Neutrophil (primary cell): ENCODE measurements around the gene RNPEP.

Source experiments
- H3K27ac ChIP-seq: fragments of 200-600 bp; sonication (generic); 2 replicates; pipeline ENCODE4 v1.5.1; 2016; ENCODE audit warnings: mild to moderate bottlenecking, moderate library complexity
- H3K27me3 ChIP-seq: fragments of 200-600 bp; sonication (generic); 2 replicates; pipeline ENCODE4 v1.6.0; 2016; ENCODE audit warnings: mild to moderate bottlenecking
- H3K36me3 ChIP-seq: fragments of 200-600 bp; sonication (generic); 2 replicates; pipeline ENCODE4 v1.5.1; 2017
- H3K4me1 ChIP-seq, 2 experiments: fragments of 200-600 bp in 1 of 2; sonication (generic) in 1 of 2; 1 replicate in 1 of 2; 2 replicates in 1 of 2; pipeline versions ENCODE4 v1.5.1 to v1.6.1; 2013 to 2016; ENCODE audit warnings: low read depth in 1 of 2, low read length in 1 of 2, mild to moderate bottlenecking in 1 of 2, moderate library complexity in 1 of 2; ENCODE audit not compliant: control insufficient read depth in 1 of 2, insufficient read depth in 1 of 2
- H3K4me3 ChIP-seq, 2 experiments: fragments of 200-600 bp in 1 of 2; sonication (generic) in 1 of 2; 1 replicate in 1 of 2; 2 replicates in 1 of 2; pipeline ENCODE4 v1.5.1; 2013 to 2016; ENCODE audit warnings: low read depth in 1 of 2, low read length in 1 of 2, mild to moderate bottlenecking in 1 of 2, moderate library complexity in 1 of 2
- H3K9me3 ChIP-seq: fragments of 200-600 bp; sonication (generic); 2 replicates; pipeline ENCODE4 v1.5.1; 2016
- CTCF ChIP-seq: fragments of 200-600 bp; sonication (generic); IDR thresholded peaks from 2 replicates; pipeline ENCODE4 v1.5.1; 2016; ENCODE audit warnings: antibody characterized with exemption

The RNPEP gene

GRCh38 chr1:201982623-201983379 lies at the start of gene RNPEP:
Gene RNPEP, plus strand, starts transcription at chr1:201982648. Its CDS starts 19 bp downstream, at chr1:201982667.
- no peaks in the 10 kb centered on the region for H3K9me3 ChIP-seq
- TF ChIP-seq CTCF: no peak
- no peaks in the 10 kb centered on the region for H3K27me3 ChIP-seq
- H3K36me3 ChIP-seq: no peaks in the 10 kb centered on the region
- H3K4me3 ChIP-seq: peak within 1 kb of the TSS; percentile 87 to 92
- H3K27ac ChIP-seq: peak within 1 kb of the TSS; percentile 91
- H3K4me1 ChIP-seq: peaks cover 14% of the 10 kb centered on the region in 2 experiments

GRCh38 chr1:201933840-201934430 lies 48.5 kb upstream of the RNPEP start:
- Histone ChIP-seq H3K4me3 (no peak overlapping the region), H3K27ac (no peak overlapping the region), H3K9me3 (no peaks in the 10 kb centered on the region), H3K4me1 (no peaks in the 10 kb centered on the region), H3K36me3 (no peaks in the 10 kb centered on the region), H3K27me3 (peaks cover 24% of the 10 kb centered on the region)
- no peak for TF ChIP-seq CTCF

- no peak for TF ChIP-seq CTCF
- Histone ChIP-seq H3K4me3 (no peak overlapping the region), H3K4me1 (no peaks in the 10 kb centered on the region), H3K9me3 (no peaks in the 10 kb centered on the region), H3K27me3 (peaks cover 14% of the 10 kb centered on the region), H3K36me3 (no peaks in the 10 kb centered on the region), H3K27ac (no peak overlapping the region)
These were observed 44.7 kb upstream of the RNPEP start for GRCh38 chr1:201937624-201938213.

- Histone ChIP-seq H3K4me1 (no peaks in the 10 kb centered on the region), H3K9me3 (no peaks in the 10 kb centered on the region), H3K27ac (no peak overlapping the region), H3K4me3 (no peak overlapping the region), H3K27me3 (peaks cover 14% of the 10 kb centered on the region), H3K36me3 (no peaks in the 10 kb centered on the region)
- no peak for TF ChIP-seq CTCF
These were observed 43.9 kb upstream of the RNPEP start for GRCh38 chr1:201938440-201939035.

GRCh38 chr1:201939148-201939547 lies 43.3 kb upstream of the RNPEP start:
- H3K4me1 ChIP-seq: no peaks in the 10 kb centered on the region
- H3K4me3 ChIP-seq: no peak overlapping the region
- no peak overlapping the region for H3K27ac ChIP-seq
- no peaks in the 10 kb centered on the region for H3K9me3 ChIP-seq
- H3K36me3 ChIP-seq: no peaks in the 10 kb centered on the region
- peaks cover 14% of the 10 kb centered on the region for H3K27me3 ChIP-seq
- no peak for TF ChIP-seq CTCF
